HuH-7 (cell line): ENCODE results near the gene KIF6.
A peak's percentile ranks its signal among the peaks of the same experiment; 100 is the strongest.

Source experiments
- DNase-seq: peaks from one replicate; pipeline ENCODE4 v3.0.0; 2011; ENCODE audit warnings: low spot score

The KIF6 gene

GRCh38 chr6:39451831-39452230 lies 273.4 kb downstream of the KIF6 start:
- DNase-seq = peak; percentile 5

GRCh38 chr6:39449022-39449421 lies 276.2 kb downstream of the KIF6 start:
- no peak for DNase-seq

- DNase-seq = no peak
These were observed 278.3 kb downstream of the KIF6 start for GRCh38 chr6:39446909-39447308.

- no peak for DNase-seq
These were observed 279.5 kb downstream of the KIF6 start for GRCh38 chr6:39445667-39446066.

GRCh38 chr6:39444479-39445019 lies 280.7 kb downstream of the KIF6 start:
- no peak for DNase-seq

- no peak for DNase-seq
These were observed 283.2 kb downstream of the KIF6 start for GRCh38 chr6:39441986-39442385.

GRCh38 chr6:39441301-39441700 lies 283.9 kb downstream of the KIF6 start:
- no peak for DNase-seq

GRCh38 chr6:39440039-39440426 lies 285.2 kb downstream of the KIF6 start:
- no peak for DNase-seq

GRCh38 chr6:39439342-39440038 lies 285.7 kb downstream of the KIF6 start:
- no peak for DNase-seq

- no peak for DNase-seq
These were observed 291.6 kb downstream of the KIF6 start for GRCh38 chr6:39433630-39434029.

- DNase-seq = no peak
These were observed 292.7 kb downstream of the KIF6 start for GRCh38 chr6:39432330-39433025.

- no peak for DNase-seq
These were observed 294.2 kb downstream of the KIF6 start for GRCh38 chr6:39430871-39431523.

GRCh38 chr6:39430446-39430845 lies 294.8 kb downstream of the KIF6 start:
- DNase-seq = no peak

GRCh38 chr6:39428816-39429215 lies 296.4 kb downstream of the KIF6 start:
- DNase-seq = no peak

GRCh38 chr6:39428152-39428551 lies 297.1 kb downstream of the KIF6 start:
- no peak for DNase-seq

GRCh38 chr6:39426073-39426456 lies 299.1 kb downstream of the KIF6 start:
- no peak for DNase-seq

- no peak for DNase-seq
These were observed 299.7 kb downstream of the KIF6 start for GRCh38 chr6:39425346-39426072.

- no peak for DNase-seq
These were observed 300.4 kb downstream of the KIF6 start for GRCh38 chr6:39424831-39425230.

- no peak for DNase-seq
These were observed 303.0 kb downstream of the KIF6 start for GRCh38 chr6:39422238-39422637.

- no peak for DNase-seq
These were observed 303.6 kb downstream of the KIF6 start for GRCh38 chr6:39421383-39422225.
